HTR-8/SVneo (cell line): Measurements from ENCODE around the gene ZNF277.

ENCODE experiments used
- DNase-seq: peaks from one replicate; pipeline ENCODE4 v3.0.0; 2011; ENCODE audit warnings: low spot score, mixed read lengths; ENCODE audit not compliant: insufficient read length
- FAIRE-seq: peaks from 2 replicates; lab custom pipeline; 2011; peaks lifted over from hg19 to GRCh38; lab: Jason Lieb, UNC

The ZNF277 gene, protein sequence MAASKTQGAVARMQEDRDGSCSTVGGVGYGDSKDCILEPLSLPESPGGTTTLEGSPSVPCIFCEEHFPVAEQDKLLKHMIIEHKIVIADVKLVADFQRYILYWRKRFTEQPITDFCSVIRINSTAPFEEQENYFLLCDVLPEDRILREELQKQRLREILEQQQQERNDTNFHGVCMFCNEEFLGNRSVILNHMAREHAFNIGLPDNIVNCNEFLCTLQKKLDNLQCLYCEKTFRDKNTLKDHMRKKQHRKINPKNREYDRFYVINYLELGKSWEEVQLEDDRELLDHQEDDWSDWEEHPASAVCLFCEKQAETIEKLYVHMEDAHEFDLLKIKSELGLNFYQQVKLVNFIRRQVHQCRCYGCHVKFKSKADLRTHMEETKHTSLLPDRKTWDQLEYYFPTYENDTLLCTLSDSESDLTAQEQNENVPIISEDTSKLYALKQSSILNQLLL

DNA sequence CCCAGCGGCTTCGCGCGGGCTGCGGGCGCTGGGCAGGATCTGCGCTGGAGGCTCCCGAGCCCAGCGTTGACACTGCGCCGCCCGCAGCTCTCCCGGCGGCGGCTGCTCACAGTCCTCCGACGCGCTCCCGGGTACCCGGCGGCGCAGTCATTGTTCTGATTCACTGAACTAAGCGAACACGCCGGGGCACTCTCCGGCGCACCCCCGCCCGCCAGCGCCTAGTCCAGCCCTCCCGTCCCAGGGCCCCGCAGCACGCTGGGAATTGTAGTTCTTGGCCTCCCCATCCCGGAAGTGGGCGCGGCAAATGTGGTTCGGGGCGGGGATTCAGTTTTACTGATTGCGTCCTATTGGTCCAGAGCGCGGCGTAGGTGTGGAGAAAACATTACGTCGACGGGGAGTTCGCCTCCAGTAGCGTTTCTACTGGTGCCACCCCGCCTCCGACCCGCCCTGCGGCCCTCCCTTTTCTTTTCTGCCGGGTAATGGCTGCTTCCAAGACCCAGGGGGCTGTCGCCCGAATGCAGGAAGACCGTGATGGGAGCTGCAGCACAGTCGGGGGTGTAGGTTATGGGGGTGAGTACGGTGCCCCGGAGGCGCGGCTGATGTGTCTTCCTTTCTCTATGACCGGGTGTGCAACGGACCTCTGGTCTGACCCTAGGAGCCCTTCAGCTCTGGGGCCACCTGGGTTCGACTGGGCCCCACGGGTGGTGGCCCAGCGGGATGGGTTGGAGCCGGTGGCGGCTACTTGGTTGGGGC lies at the start of gene ZNF277, which contains the start of gene DOCK4:
ZNF277 (plus strand) TSS at position 458 of the 753 bp plus-strand sequence; CDS start at position 480, 22 bp downstream.
DOCK4 (minus strand) TSS at position 162 of the 753 bp plus-strand sequence. CDS start 261 bp downstream, outside the sequence.
- FAIRE-seq (peak; percentile 57), DNase-seq (peak; percentile 88)

DNA sequence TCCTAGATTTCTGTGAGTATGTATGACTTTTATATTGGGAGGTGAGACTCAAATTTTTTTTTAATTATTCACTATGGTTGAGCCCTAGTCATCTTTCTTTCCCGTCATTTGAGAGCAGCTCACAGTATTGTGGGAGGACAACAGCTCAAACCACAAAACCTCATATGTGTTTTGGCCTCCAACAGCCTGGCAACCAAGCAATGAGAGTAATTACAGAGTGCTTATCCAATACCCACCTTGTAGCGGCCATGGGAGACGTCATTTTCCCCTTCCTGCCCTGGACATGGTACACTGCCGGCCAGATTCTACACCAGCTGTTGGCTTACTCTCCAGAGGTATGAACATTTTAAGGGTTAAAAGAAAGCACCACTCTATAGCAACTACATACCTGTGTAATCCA lies 49.4 kb upstream of the ZNF277 start:
- FAIRE-seq (no peak), DNase-seq (no peak)

DNA sequence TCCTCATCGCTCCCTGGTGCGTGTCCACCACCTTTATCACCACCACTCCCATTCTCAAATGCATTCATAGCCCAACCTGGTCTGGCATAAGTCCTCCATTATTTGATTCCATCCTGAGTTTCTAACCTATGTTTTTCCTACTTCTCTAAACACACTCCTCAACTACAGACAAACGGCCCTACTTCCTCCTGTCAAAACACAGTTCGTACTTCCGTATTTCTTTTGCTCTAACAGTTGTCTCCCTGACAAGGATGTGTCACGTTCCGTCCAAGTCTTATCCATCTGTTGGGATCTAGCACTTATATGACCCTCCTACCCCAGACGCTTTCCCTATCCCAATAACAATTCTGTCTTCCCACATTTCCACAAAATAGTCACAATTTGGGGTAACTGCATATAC lies 47.1 kb upstream of the ZNF277 start:
- no peak for FAIRE-seq
- DNase-seq = no peak

DNA sequence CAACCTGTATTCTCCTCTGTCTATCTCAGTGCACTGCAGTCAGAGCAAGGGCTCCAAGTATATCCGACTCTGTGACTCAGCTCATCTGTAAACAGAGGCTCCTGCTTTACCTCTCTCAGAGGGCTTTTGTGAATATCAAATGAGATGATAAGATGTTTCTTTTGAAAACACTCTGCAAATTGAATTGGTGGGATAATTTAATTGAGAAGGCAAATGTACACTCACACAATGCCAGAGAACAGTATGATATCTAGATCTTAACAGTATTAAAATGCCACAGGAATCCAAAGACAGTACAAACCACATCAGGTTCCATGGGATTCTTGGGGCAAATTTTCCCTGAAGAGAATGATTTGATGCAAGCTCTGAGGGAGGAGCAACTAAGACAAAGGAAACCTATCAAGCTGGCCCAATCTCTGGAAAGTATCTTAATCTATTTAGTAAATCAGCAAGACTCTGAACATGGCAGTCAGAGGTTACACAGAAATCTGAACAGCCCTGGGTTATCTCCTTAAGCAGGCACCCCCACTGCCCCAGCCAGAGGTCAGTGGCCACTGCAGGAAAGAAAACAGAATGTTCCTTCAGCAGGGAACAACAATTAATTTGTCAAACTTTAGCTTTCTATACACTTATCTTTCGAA lies 46.2 kb upstream of the ZNF277 start:
- FAIRE-seq (no peak), DNase-seq (no peak)

DNA sequence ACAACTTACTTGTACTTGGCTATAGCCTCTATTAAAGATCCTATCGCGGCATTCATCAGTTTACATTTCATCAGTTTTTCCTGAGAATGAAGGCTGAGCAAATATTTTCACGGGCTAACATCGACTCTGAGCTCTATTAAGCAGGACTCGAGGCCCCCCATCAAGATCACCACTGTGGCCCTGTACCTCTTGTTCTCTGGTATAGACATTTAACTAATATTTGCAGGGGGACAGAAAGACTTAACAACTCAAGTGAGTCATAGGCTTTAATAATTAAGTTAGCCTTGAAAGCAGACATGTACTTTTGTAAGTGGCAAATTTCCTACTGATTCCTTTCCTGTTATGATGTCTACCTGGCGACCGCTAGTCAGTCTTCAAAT lies 45.7 kb upstream of the ZNF277 start:
- DNase-seq = no peak
- FAIRE-seq = no peak

DNA sequence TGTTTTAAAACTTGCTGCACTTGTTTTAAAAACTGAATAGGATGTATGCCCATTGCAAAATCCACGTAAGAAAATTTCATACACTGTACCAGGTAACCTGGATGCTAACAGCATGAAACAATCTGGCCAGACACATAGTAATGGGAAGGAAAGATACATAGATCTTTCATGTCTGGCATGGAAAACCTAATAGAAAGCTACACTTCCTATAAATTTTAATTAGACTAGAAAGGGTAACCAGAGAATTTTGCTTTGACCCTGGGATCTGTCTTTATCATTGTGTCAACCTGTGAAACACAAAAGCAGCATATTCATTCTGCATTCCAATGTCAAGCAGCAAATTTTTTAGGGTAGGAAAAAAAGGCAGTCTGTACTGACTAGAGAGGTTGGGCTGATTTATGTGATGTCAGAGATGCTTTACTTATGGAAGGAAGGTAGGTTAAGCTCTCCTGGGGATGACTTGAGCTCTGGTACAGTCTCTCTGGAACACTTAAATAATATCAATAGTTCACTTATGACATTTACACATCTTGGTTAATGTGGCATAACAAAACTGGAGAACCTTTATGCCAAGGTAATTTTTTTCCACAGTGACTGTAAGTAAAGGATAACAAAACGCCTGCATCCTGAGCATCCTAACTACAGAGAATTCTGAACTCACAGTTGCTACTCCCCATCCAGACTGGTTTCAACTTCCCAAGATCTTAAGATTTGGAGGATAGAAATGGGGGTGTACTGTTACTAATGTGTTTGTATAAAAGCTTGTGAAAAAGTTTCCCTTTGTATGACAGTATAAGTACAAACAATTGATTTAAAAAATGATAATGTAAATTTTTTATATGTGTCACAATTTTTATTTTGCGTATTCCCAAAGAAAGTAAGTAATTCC lies 45.0 kb upstream of the ZNF277 start:
- no peak for FAIRE-seq
- no peak for DNase-seq

DNA sequence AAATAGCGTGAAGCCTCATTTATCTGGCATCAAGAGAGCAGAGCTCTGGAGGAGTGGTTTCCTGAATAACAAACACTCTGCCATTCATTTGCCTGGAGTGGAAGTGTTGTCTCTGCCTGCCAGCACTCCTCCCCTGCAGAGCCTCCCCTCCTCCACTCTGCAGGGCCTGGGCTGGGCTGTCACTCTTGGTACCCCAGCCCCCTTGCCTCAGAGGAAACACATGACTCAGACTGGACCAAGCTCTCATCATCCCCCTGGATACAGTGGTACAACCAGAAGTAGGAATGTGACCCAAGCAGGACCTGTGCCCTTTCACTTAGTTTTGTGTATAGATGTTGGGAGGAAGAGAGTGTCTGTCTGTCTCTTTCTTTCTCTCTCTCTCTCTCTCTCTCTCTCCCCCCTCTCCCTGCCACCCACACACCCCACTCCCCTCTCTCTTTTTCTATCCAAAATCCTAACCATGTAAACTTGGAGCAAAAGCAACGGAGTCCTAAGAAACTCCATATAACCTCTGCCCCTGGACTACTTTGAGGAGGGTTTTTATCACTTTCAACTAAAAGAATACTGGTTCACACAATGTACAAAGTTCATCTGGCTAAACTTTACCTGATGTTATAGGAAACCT lies 44.2 kb upstream of the ZNF277 start:
- DNase-seq = peak; percentile 10
- FAIRE-seq = no peak

DNA sequence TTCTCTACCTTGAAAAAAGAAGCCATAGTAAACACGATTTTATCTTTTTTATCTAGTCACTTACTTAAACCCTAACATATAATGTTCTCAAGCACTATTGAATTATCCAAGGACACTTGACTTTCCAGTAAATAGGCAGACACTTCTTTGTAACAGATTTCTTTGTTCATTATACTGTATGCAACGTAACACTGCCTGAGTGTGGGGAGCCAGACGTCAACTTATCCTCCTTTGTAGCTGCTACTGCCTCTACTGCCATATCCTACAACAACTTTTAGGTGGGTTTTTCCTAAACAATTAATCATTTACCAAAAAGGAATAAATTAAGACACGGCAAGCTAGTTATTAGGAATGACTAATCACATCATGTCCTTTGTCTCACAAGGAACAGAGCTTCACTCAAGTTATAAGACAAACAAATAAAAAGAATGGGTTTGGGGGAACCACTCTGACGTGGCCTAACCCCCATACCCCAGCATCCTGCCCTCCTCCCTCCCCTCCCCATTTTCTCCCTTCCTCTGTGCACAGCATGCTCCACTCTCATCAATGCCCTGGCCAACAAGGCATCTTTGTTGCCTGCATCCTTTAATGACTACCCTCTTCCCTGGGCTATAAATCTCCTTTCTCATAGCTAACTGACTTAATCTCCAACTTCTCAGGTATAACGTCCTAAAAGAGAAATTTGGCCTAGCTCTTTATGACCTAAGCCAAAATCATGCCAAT lies 43.5 kb upstream of the ZNF277 start:
- DNase-seq (no peak), FAIRE-seq (no peak)

DNA sequence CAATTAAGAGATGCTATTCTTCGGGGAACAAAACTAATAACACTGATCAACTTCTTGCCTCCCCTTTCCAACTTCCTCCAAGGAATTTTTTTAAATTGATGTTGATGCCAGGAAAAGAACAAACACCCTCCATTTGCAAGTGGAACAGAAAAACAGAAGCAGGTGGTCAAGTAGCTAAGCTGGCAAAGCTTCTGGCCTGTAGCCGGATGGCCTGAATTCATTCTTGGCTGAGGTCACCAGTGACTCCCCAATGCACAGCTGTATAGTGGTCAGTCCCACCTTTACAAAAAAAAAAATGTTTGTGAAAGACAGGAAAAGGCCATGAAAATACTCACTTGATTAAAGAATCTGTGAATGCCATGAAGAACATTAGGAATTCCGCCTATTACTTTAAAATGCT lies 39.3 kb upstream of the ZNF277 start:
- FAIRE-seq (no peak), DNase-seq (no peak)

DNA sequence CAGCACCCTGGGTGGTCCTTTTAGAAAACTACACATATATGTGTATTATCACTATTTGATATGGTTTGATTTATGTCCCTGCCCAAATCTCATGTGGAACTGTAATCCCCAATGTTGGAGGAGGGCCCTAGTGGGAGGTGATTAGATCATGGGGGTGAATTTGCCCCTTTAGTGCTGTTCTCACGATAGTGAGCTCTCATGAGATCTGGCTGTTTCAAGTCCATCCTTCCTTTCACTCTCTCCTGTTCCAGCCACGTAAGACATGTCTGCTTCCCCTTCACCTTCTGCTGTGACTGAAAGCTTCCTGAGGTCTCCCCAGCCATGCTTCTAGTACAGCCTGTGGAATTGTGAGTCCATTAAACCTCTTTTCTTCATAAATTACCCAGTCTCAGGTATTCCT lies 37.6 kb upstream of the ZNF277 start:
- FAIRE-seq (no peak), DNase-seq (no peak)

DNA sequence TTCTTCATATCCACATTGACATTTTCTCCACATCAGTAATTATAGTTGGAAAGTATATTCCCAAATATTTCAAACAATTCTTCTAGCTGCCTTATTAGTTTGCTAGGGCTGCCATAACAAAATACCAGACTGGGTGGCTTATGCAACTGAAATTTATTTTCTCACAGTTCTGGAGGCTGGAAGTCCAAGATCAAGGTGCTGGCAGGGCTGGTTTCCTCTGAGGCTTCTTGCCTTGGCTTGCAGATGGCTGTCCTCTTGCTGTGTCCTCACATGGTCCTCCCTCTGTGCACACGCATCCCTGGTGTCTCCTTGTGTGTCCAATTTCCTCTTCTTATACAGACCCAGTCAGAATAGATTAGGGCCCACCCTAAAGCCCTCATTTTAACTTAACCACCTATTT lies 34.8 kb upstream of the ZNF277 start:
- no peak for FAIRE-seq
- no peak for DNase-seq

DNA sequence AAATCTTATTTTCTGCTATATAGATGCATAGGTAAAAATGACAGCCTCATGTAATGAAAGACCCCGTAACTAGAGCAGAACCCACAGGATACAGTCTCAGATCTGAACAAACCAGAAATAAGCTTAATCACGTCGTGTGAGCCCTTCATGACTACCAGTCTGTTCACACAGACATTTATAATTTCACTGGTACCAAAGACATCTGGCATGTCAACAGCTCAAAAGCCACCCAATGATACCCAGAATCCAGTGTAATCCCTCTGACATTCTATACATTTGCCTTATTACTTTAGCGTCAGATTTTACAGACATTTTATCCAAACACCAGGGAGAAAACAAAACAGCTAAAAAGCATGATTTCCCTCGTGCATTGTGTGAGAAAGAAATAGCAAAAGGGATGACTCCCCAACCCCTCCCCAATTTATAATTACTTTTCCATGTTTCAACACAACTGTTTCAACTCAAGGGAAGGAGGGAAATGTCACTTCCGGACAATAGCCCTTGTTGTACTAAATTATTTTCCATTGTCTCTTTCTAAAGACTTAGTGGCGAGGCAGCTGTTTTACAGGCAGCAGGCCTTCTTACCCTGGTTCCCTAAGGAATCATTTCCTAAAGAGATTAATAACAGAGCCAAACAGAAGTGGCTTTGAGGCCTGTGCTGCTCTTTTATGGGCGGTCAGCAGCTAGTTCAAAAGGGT lies 33.5 kb upstream of the ZNF277 start:
- no peak for FAIRE-seq
- no peak for DNase-seq

DNA sequence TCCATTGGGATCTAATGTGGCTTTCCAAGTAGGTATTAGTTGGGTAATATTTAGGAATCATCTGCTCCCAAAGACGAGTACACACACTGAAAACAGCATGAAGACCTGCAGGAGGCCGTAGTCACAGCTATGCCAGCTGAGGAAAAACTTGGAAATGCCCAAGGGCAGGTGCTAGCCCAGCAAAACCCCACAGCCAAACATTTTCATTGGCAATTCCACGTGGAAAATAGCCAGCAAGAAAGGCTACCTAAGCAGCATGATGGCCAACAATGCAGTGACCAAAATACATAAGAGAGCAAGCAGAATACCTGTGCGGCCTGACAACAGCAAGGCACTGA lies 33.0 kb upstream of the ZNF277 start:
- no peak for DNase-seq
- FAIRE-seq = no peak

DNA sequence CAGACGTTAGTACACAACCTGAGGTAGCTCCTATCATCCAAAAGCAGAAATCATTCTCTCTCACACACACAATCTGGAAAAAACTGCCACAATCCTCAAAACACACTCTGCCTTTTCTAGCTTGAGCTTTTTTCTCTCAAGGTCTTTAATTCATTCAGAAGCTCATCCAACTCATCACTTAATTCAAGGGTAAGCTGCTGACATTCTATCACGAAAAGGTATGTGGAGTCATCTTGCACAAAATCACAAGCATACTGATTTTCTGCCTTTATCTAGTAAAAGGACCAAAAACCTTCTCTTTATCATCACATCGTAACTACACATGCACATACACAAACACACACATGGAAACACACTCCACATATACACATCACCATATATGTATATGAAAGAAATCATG lies 32.3 kb upstream of the ZNF277 start:
- FAIRE-seq = no peak
- no peak for DNase-seq

DNA sequence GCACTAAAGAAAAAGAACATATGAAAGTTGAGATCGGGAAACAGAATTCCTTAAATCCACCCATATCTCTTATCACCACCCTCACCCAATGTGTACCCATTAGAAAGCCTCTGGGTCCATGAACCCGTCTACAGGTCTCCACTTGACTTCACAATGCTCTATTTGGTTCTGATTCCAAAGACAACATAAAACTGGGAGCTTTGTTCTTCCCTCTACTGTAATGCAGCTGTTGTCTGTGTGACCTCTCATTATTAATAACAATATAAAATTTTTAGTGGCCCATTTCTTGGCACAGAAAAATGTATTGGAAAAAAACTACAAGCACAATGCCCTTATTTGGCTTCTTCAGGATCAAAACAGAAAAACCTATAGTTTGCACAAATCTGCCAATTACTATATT lies 30.3 kb upstream of the ZNF277 start:
- FAIRE-seq = no peak
- no peak for DNase-seq

DNA sequence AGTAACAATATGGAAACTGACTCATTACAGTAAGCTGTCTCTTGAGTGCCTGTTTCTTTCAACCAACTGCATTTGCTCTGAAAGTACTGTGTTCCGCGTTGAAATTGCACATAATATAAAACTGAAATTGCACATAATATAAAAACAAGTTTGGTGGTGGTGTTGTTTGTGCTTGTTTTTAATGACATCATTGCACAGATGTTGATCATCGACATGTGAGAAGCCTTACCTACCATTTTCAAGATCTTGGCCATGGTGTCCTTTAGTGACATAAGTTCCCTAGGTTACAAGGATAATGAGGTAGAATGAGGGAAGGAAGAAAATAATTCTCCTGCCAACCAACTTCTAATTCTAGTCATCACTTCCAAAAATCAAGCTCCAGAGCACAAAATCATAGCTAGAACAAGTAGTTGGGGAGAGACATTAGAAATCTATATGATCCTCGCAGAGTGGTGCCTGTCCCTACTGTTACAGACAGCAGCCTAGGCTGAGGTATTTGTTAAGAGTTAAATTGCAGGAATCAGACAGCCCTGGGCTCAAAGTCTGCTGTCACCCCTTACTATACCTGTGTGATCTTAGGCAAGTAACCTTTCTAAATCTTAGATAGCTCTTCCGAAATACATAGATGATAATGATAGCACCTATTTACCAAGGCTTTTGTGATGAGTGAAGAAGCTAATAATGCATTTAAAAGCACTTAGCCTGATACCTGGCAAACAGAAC lies 29.6 kb upstream of the ZNF277 start:
- no peak for FAIRE-seq

DNA sequence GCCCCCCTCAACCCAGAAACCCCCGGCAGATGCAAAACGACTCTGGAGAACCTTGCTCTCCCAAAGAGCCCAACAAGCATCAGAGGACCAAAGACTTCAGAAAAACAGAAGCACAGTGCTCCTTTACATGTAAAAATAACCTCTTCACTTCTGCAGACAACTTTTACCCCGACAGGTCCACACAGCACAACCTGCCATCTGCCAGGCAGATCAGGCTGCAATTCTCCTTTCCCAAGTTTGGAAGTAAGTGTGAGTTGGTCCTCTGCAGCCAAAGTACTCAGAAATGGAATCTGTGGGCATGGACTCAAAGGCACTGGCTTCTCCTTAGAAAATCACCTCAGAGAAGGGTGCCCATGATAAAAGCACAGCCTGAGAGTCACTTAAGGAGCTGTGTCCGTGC lies 26.3 kb upstream of the ZNF277 start:
- no peak for DNase-seq
- FAIRE-seq = no peak

More for the DNA sequence above, 29.6 kb upstream of the ZNF277 start:
- DNase-seq = no peak

DNA sequence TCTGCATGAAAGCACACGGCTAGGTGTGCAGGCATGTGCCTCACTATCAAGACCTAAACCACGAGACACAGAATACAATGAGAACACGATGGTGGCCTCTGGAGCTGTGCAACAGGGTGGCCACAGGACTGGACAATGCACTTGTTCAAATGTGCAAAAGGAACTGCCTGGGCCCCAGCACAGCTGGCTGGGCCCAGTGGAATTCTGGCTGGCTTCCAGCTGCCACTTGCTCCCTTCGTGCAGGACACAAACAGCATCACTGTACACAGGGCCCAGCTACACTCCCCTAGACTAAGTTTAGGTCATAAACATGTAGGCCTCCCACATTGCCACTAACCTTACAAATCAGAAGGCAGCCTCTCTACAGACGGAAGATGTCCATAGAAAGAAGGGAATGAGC lies 23.7 kb upstream of the ZNF277 start:
- no peak for DNase-seq
- no peak for FAIRE-seq
